HepG2 (cell line): ENCODE results near the gene TMIGD2. TPM values are rescaled to one million over a fixed set of nuclear protein-coding genes. Genes with fewer than 3 reads are reported as not detected.
A peak's percentile ranks its signal among the peaks of the same experiment; 100 is the strongest.

Source experiments
- BCL6 ChIP-seq: IDR thresholded peaks from 2 replicates; pipeline ENCODE4 v1.6.1; 2016; ENCODE audit warnings: missing genetic modification reagents, missing compliant biosample characterization
- CREB1 ChIP-seq, 2 experiments: fragments of 450-650 bp in 1 of 2; IDR thresholded peaks; 2 replicates each; pipeline ENCODE4 v1.6.1; 2016 to 2017; ENCODE audit warnings: control low read depth in 1 of 2, mild to moderate bottlenecking in 1 of 2, missing compliant biosample characterization in 1 of 2, missing genetic modification characterization in 1 of 2
- GPBP1L1 ChIP-seq: sonication (generic); formaldehyde crosslinking; IDR thresholded peaks from 2 replicates; pipeline ENCODE4 v1.5.0; 2020; ENCODE audit warnings: mild to moderate bottlenecking, missing genetic modification reagents
- PTBP1 ChIP-seq: fragments of 200-400 bp; formaldehyde crosslinking; IDR thresholded peaks from 2 replicates; pipeline ENCODE4 v1.6.1; 2018; ENCODE audit warnings: low read length, low read depth; ENCODE audit not compliant: poor library complexity, severe bottlenecking
- SIN3B ChIP-seq: fragments of 150-350 bp; IDR thresholded peaks from 2 replicates; pipeline ENCODE4 v1.6.1; 2014; ENCODE audit warnings: low read length
- TOPORS ChIP-seq: sonication (generic); formaldehyde crosslinking; IDR thresholded peaks from 2 replicates; pipeline ENCODE4 v1.8.0; 2023; ENCODE audit warnings: mild to moderate bottlenecking, missing genetic modification reagents
- ZBTB25 ChIP-seq: IDR thresholded peaks from 2 replicates; pipeline ENCODE4 v1.6.1; 2018; ENCODE audit warnings: missing genetic modification reagents
- ZBTB40 ChIP-seq, 2 experiments: fragments of 450-650 bp in 1 of 2; sonication (generic) in 1 of 2; formaldehyde crosslinking in 1 of 2; IDR thresholded peaks; 2 replicates each; pipeline versions ENCODE4 v1.6.1 to v1.8.0; 2016 to 2022; ENCODE audit warnings: antibody characterized with exemption in 1 of 2, mild to moderate bottlenecking in 1 of 2, missing genetic modification reagents in 1 of 2
- ZBTB7A ChIP-seq: sonication (generic); formaldehyde crosslinking; IDR thresholded peaks from 2 replicates; pipeline ENCODE4 v1.8.0; 2022; ENCODE audit warnings: mild to moderate bottlenecking, missing genetic modification reagents
- ZBTB8A ChIP-seq: sonication (generic); formaldehyde crosslinking; IDR thresholded peaks from 2 replicates; pipeline ENCODE4 v1.4.0; 2020; ENCODE audit warnings: mild to moderate bottlenecking, low read depth, missing genetic modification reagents, borderline replicate concordance
- ZNF205 ChIP-seq: IDR thresholded peaks from 2 replicates; pipeline ENCODE4 v1.6.1; 2018; ENCODE audit warnings: missing biosample characterization, missing genetic modification reagents
- ZNF354B ChIP-seq: sonication (generic); formaldehyde crosslinking; IDR thresholded peaks from 2 replicates; pipeline ENCODE4 v1.8.0; 2022; ENCODE audit warnings: mild to moderate bottlenecking, missing genetic modification reagents
- ZNF598 ChIP-seq: sonication (generic); formaldehyde crosslinking; IDR thresholded peaks from 2 replicates; pipeline ENCODE4 v1.5.1; 2020; ENCODE audit warnings: mild to moderate bottlenecking, missing genetic modification reagents, borderline replicate concordance
- ZNF746 ChIP-seq: sonication (generic); formaldehyde crosslinking; IDR thresholded peaks from 2 replicates; pipeline ENCODE4 v1.8.0; 2022; ENCODE audit warnings: mild to moderate bottlenecking, missing genetic modification reagents
- ZSCAN30 ChIP-seq: sonication (generic); formaldehyde crosslinking; IDR thresholded peaks from 2 replicates; pipeline ENCODE4 v1.5.0; 2020; ENCODE audit warnings: mild to moderate bottlenecking, missing genetic modification reagents
- ZSCAN9 ChIP-seq: IDR thresholded peaks from 2 replicates; pipeline ENCODE4 v1.6.1; 2016; ENCODE audit warnings: borderline replicate concordance
- polyA plus RNA-seq, 8 experiments: library from polyadenylated mRNA; depleted of rRNA in 3 of 8; stranded (reverse) in 7 of 8; unstranded in 1 of 8; fragments of >200 nt; fragmentation: Illumina TruSeq in 4 of 8; extraction: Trizol in 4 of 8; gene quantifications; 2 replicates each; pipeline versions ENCODE4 v1.2.1 to v1.2.3, GENCODE V29; 2011 to 2016; ENCODE audit warnings: low read depth in 4 of 8, missing spikeins in 1 of 8, mixed read lengths in 1 of 8; ENCODE audit not compliant: insufficient read depth in 1 of 8
- total RNA-seq, 5 experiments: library from RNA; depleted of rRNA; stranded (reverse); fragments of >200 nt; fragmentation: Illumina TruSeq; extraction: Trizol; gene quantifications; 2 replicates each; pipeline ENCODE4 v1.2.3, GENCODE V29; 2016; ENCODE audit warnings: low read depth in 1 of 5

The TMIGD2 gene
- total and polyA plus RNA-seq, 2 of the 13 experiments (the other 11 are each of a cell fraction or from before 2014, with no cell fraction given) = 0.11 to 1.0 TPM

- TF ChIP-seq SIN3B = peak; percentile 95
- no peak for TF ChIP-seq ZNF354B (CRISPR knock-in tag)
- peak; percentile 44; the same call in 1 of the 2 replicates for TF ChIP-seq BCL6 (CRISPR knock-in tag)
- TF ChIP-seq GPBP1L1 (CRISPR knock-in tag) = no peak
- TF ChIP-seq PTBP1 = no peak
- TF ChIP-seq CREB1 (IDR thresholded peaks at IDR 0.05) = peak; percentile 97
- peak; percentile 100 for TF ChIP-seq CREB1 (CRISPR knock-in tag; IDR thresholded peaks at IDR 0.05)
- TF ChIP-seq ZBTB40 (IDR thresholded peaks at IDR 0.05) = peak; percentile 95
- TF ChIP-seq ZBTB40 (CRISPR knock-in tag; IDR thresholded peaks at IDR 0.05) = peak; percentile 47; the same call in 1 of the 2 replicates
- peak; percentile 34; the same call in 1 of the 2 replicates for TF ChIP-seq ZNF746 (CRISPR knock-in tag)
- peak; percentile 81 for TF ChIP-seq ZBTB25
- TF ChIP-seq ZNF205 (CRISPR knock-in tag) = peak; percentile 87; the same call in 1 of the 2 replicates
- no peak for TF ChIP-seq ZNF598
- no peak for TF ChIP-seq ZBTB8A (CRISPR knock-in tag)
- no peak for TF ChIP-seq ZSCAN30 (CRISPR knock-in tag)
- 0 out of 2 replicates have a peak, but pooled peaks have one; percentile 10 for TF ChIP-seq TOPORS (CRISPR knock-in tag)
- no peak for TF ChIP-seq ZBTB7A (CRISPR knock-in tag)
- TF ChIP-seq ZSCAN9 (CRISPR knock-in tag) = peak; percentile 54; the same call in 1 of the 2 replicates
Measured at GRCh38 chr19:4246767-4247593, 55.2 kb downstream of the TMIGD2 start, which contains the start of gene YJU2 (continued).
